HUES6 (cell line): ENCODE results near the gene BIVM.

Experiments
- H3K27ac ChIP-seq: 2 replicates; pipeline ENCODE4 v1.7.0; 2013; ENCODE audit warnings: low read depth, mild to moderate bottlenecking, low read length, inconsistent platforms
- H3K27me3 ChIP-seq: 2 replicates; pipeline ENCODE4 v1.6.1; 2013; ENCODE audit warnings: low read length; ENCODE audit not compliant: control insufficient read depth, insufficient read depth
- H3K36me3 ChIP-seq: 2 replicates; pipeline ENCODE4 v1.6.1; 2013; ENCODE audit warnings: low read length; ENCODE audit not compliant: control insufficient read depth, insufficient read depth
- H3K4me1 ChIP-seq: 2 replicates; pipeline ENCODE4 v1.6.1; 2013; ENCODE audit warnings: low read length; ENCODE audit not compliant: control insufficient read depth, insufficient read depth
- H3K4me3 ChIP-seq: 2 replicates; pipeline ENCODE4 v1.5.1; 2013; ENCODE audit warnings: low read depth, low read length
- H3K9ac ChIP-seq: one replicate; pipeline ENCODE4 v1.6.1; 2013; ENCODE audit warnings: mild to moderate bottlenecking, low read length
- H3K9me3 ChIP-seq: 2 replicates; pipeline ENCODE4 v1.6.1; 2013; ENCODE audit warnings: low read depth, low read length; ENCODE audit not compliant: control insufficient read depth, insufficient read depth

BIVM gene

GRCh38 chr13:102845289-102845629, 46.3 kb downstream of the BIVM start:
- Histone ChIP-seq H3K9ac (peak overlapping the region; percentile 85), H3K9me3 (no peaks in the 10 kb centered on the region), H3K4me1 (0 out of 2 replicates have a peak, but pooled peaks cover 3% of the 10 kb centered on the region), H3K36me3 (no peaks in the 10 kb centered on the region), H3K27ac (peak overlapping the region; percentile 76), H3K4me3 (peak overlapping the region; percentile 92), H3K27me3 (no peaks in the 10 kb centered on the region)

GRCh38 chr13:102845630-102846260, 46.8 kb downstream of the BIVM start, which contains the start of gene ERCC5:
Gene ERCC5, plus strand, starts transcription at chr13:102846032. Its CDS starts 235 bp downstream, at chr13:102846267.
- Histone ChIP-seq H3K9me3 (no peaks in the 10 kb centered on the region), H3K4me1 (0 out of 2 replicates have a peak, but pooled peaks cover 3% of the 10 kb centered on the region), H3K27ac (peak within 1 kb of the TSS; percentile 76), H3K4me3 (peak within 1 kb of the TSS; percentile 92), H3K27me3 (no peaks in the 10 kb centered on the region), H3K9ac (peak within 1 kb of the TSS; percentile 85), H3K36me3 (no peaks in the 10 kb centered on the region)

GRCh38 chr13:102846261-102847015, 47.5 kb downstream of the BIVM start:
- Histone ChIP-seq H3K36me3 (no peaks in the 10 kb centered on the region), H3K4me3 (peak overlapping the region; percentile 92), H3K4me1 (0 out of 2 replicates have a peak, but pooled peaks cover 3% of the 10 kb centered on the region), H3K27me3 (no peaks in the 10 kb centered on the region), H3K27ac (no peak overlapping the region; the same call in 1 of the 2 replicates), H3K9ac (peak overlapping the region; percentile 85), H3K9me3 (no peaks in the 10 kb centered on the region)

GRCh38 chr13:102847272-102848234, 48.6 kb downstream of the BIVM start:
- Histone ChIP-seq H3K4me3 (peak overlapping the region; percentile 92), H3K27me3 (no peaks in the 10 kb centered on the region), H3K27ac (no peak overlapping the region)

GRCh38 chr13:102848956-102849355, 50.0 kb downstream of the BIVM start:
- H3K9ac ChIP-seq: no peak overlapping the region
- no peaks in the 10 kb centered on the region for H3K9me3 ChIP-seq

More at GRCh38 chr13:102847272-102848234, 48.6 kb downstream of the BIVM start:
- Histone ChIP-seq H3K9me3 (no peaks in the 10 kb centered on the region), H3K36me3 (no peaks in the 10 kb centered on the region), H3K9ac (peak overlapping the region; percentile 45), H3K4me1 (0 out of 2 replicates have a peak, but pooled peaks cover 3% of the 10 kb centered on the region)

GRCh38 chr13:102852556-102852955, 53.6 kb downstream of the BIVM start:
- Histone ChIP-seq H3K4me3 (no peak overlapping the region), H3K27me3 (no peaks in the 10 kb centered on the region), H3K27ac (no peak overlapping the region), H3K4me1 (no peaks in the 10 kb centered on the region), H3K36me3 (peaks cover 34% of the 10 kb centered on the region), H3K9me3 (no peaks in the 10 kb centered on the region), H3K9ac (no peak overlapping the region)

More at GRCh38 chr13:102848956-102849355, 50.0 kb downstream of the BIVM start:
- Histone ChIP-seq H3K4me3 (no peak overlapping the region), H3K27ac (no peak overlapping the region), H3K27me3 (no peaks in the 10 kb centered on the region), H3K36me3 (peaks cover 3% of the 10 kb centered on the region), H3K4me1 (0 out of 2 replicates have a peak, but pooled peaks cover 3% of the 10 kb centered on the region)

GRCh38 chr13:102854675-102855074, 55.8 kb downstream of the BIVM start:
- no peak overlapping the region for H3K27ac ChIP-seq
- no peak overlapping the region for H3K4me3 ChIP-seq
- no peaks in the 10 kb centered on the region for H3K27me3 ChIP-seq
- H3K9me3 ChIP-seq: no peaks in the 10 kb centered on the region
- no peak overlapping the region for H3K9ac ChIP-seq
- no peaks in the 10 kb centered on the region for H3K4me1 ChIP-seq
- peaks cover 55% of the 10 kb centered on the region for H3K36me3 ChIP-seq

GRCh38 chr13:102856557-102856956, 57.6 kb downstream of the BIVM start:
- Histone ChIP-seq H3K27ac (no peak overlapping the region), H3K36me3 (peaks cover 71% of the 10 kb centered on the region), H3K4me3 (no peak overlapping the region), H3K9me3 (no peaks in the 10 kb centered on the region), H3K9ac (no peak overlapping the region), H3K4me1 (no peaks in the 10 kb centered on the region), H3K27me3 (no peaks in the 10 kb centered on the region)

GRCh38 chr13:102862624-102863210, 63.8 kb downstream of the BIVM start:
- Histone ChIP-seq H3K4me1 (no peaks in the 10 kb centered on the region), H3K27ac (no peak overlapping the region), H3K9me3 (no peaks in the 10 kb centered on the region), H3K27me3 (no peaks in the 10 kb centered on the region), H3K36me3 (peaks cover 96% of the 10 kb centered on the region), H3K4me3 (no peak overlapping the region), H3K9ac (no peak overlapping the region)

- H3K4me1 ChIP-seq: no peaks in the 10 kb centered on the region
- no peaks in the 10 kb centered on the region for H3K9me3 ChIP-seq
- no peak overlapping the region for H3K9ac ChIP-seq
- H3K36me3 ChIP-seq: peaks cover 94% of the 10 kb centered on the region
- no peak overlapping the region for H3K4me3 ChIP-seq
- no peaks in the 10 kb centered on the region for H3K27me3 ChIP-seq
- no peak overlapping the region for H3K27ac ChIP-seq
These were observed 64.7 kb downstream of the BIVM start for GRCh38 chr13:102863590-102863989.
